MM.1S (cell line): ENCODE results near the gene TMEM248.

Experiments used
- DNase-seq: peaks from one replicate; pipeline ENCODE4 v3.0.0-alpha.2; 2015
- H2AFZ ChIP-seq: fragments of 300-600 bp; sonication (generic); 2 replicates; pipeline ENCODE4 v1.6.0; 2016; ENCODE audit warnings: antibody characterized with exemption, low read length
- H3F3A ChIP-seq: fragments of 300-600 bp; sonication (generic); 2 replicates; pipeline ENCODE4 v1.6.1; 2016; ENCODE audit warnings: mild to moderate bottlenecking, antibody characterized with exemption, low read length, moderate library complexity, mixed read lengths; ENCODE audit not compliant: insufficient read depth
- H3K27ac ChIP-seq: fragments of 300-600 bp; sonication (generic); 2 replicates; pipeline ENCODE4 v1.5.1; 2016; ENCODE audit warnings: mild to moderate bottlenecking, low read length
- H3K27me3 ChIP-seq: fragments of 300-600 bp; sonication (generic); replicated peaks from 2 replicates; pipeline ENCODE4 v1.6.0; 2016; ENCODE audit warnings: low read length; ENCODE audit not compliant: insufficient read depth
- H3K36me3 ChIP-seq: fragments of 300-600 bp; sonication (generic); replicated peaks from 2 replicates; pipeline ENCODE4 v1.6.1; 2016; ENCODE audit warnings: mild to moderate bottlenecking, low read length, mixed read lengths; ENCODE audit not compliant: insufficient read depth
- H3K4me1 ChIP-seq: fragments of 300-600 bp; sonication (generic); 2 replicates; pipeline ENCODE4 v1.6.1; 2016; ENCODE audit warnings: low read length, mixed read lengths
- H3K4me2 ChIP-seq: fragments of 300-600 bp; sonication (generic); 2 replicates; pipeline ENCODE4 v1.6.0; 2016; ENCODE audit warnings: low read depth, low read length
- H3K4me3 ChIP-seq: fragments of 300-600 bp; sonication (generic); 2 replicates; pipeline ENCODE4 v1.5.1; 2016; ENCODE audit warnings: low read length, mixed read lengths
- H3K79me2 ChIP-seq: fragments of 300-600 bp; sonication (generic); 2 replicates; pipeline ENCODE4 v1.6.1; 2016; ENCODE audit warnings: mixed run types, low read length, mixed read lengths
- H3K9ac ChIP-seq: fragments of 300-600 bp; sonication (generic); 2 replicates; pipeline ENCODE4 v1.6.1; 2016; ENCODE audit warnings: low read length, mixed read lengths
- H3K9me2 ChIP-seq: fragments of 300-600 bp; sonication (generic); replicated peaks from 2 replicates; pipeline ENCODE4 v1.6.1; 2016; ENCODE audit warnings: mild to moderate bottlenecking, low read length, mixed read lengths; ENCODE audit not compliant: insufficient read depth
- H3K9me3 ChIP-seq: fragments of 300-600 bp; sonication (generic); replicated peaks from 2 replicates; pipeline ENCODE4 v1.6.1; 2016; ENCODE audit warnings: mild to moderate bottlenecking, low read length, mixed read lengths; ENCODE audit not compliant: insufficient read depth
- H4K20me1 ChIP-seq: fragments of 300-600 bp; sonication (generic); 2 replicates; pipeline ENCODE4 v1.6.1; 2016; ENCODE audit warnings: mild to moderate bottlenecking, low read length, moderate library complexity, mixed read lengths; ENCODE audit not compliant: insufficient read depth
- EZH2 ChIP-seq: fragments of 300-600 bp; sonication (generic); optimal IDR thresholded peaks from 2 replicates; pipeline ENCODE3; 2017; ENCODE audit warnings: low read depth, mild to moderate bottlenecking, antibody characterized with exemption, low read length, mixed read lengths
- EZH2phosphoT487 ChIP-seq: fragments of 300-600 bp; sonication (generic); IDR thresholded peaks from 2 replicates; pipeline ENCODE4 v1.6.1; 2018; ENCODE audit warnings: antibody characterized with exemption, low read length
- TF ChIP-seq, protein P1 (sequence below): fragments of 300-600 bp; sonication (generic); IDR thresholded peaks from 2 replicates; pipeline ENCODE4 v1.5.1; 2016; ENCODE audit warnings: antibody characterized with exemption, low read length, mixed read lengths

TMEM248 gene

GRCh38 chr7:66950763-66951162, 29.7 kb downstream of the TMEM248 start:
- H3K79me2 ChIP-seq, result 0 out of 2 replicates have a peak, but pooled peaks cover 3% of the 10 kb centered on the region
- 0 out of 2 replicates have a peak, but pooled peaks cover 4% of the 10 kb centered on the region for H3K36me3 ChIP-seq
- H3K27me3 ChIP-seq, result no peaks in the 10 kb centered on the region
- H3K9me3 ChIP-seq, result no peaks in the 10 kb centered on the region
- H3K27ac ChIP-seq, result no peak overlapping the region
- no peaks in the 10 kb centered on the region for H4K20me1 ChIP-seq
- H3K4me3 ChIP-seq, result no peak overlapping the region
- no peak overlapping the region for H3K4me2 ChIP-seq
- no peak for DNase-seq
- no peaks in the 10 kb centered on the region for H3K4me1 ChIP-seq
- H3K9me2 ChIP-seq, result no peaks in the 10 kb centered on the region
- TF ChIP-seq EZH2phosphoT487, result no peak
- no peak for TF ChIP-seq EZH2
- TF ChIP-seq, protein P1, sequence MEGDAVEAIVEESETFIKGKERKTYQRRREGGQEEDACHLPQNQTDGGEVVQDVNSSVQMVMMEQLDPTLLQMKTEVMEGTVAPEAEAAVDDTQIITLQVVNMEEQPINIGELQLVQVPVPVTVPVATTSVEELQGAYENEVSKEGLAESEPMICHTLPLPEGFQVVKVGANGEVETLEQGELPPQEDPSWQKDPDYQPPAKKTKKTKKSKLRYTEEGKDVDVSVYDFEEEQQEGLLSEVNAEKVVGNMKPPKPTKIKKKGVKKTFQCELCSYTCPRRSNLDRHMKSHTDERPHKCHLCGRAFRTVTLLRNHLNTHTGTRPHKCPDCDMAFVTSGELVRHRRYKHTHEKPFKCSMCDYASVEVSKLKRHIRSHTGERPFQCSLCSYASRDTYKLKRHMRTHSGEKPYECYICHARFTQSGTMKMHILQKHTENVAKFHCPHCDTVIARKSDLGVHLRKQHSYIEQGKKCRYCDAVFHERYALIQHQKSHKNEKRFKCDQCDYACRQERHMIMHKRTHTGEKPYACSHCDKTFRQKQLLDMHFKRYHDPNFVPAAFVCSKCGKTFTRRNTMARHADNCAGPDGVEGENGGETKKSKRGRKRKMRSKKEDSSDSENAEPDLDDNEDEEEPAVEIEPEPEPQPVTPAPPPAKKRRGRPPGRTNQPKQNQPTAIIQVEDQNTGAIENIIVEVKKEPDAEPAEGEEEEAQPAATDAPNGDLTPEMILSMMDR, result no peak
- H3K9ac ChIP-seq, result no peak overlapping the region
- no peaks in the 10 kb centered on the region for H3F3A ChIP-seq
- H2AFZ ChIP-seq, result no peak overlapping the region

DNA sequence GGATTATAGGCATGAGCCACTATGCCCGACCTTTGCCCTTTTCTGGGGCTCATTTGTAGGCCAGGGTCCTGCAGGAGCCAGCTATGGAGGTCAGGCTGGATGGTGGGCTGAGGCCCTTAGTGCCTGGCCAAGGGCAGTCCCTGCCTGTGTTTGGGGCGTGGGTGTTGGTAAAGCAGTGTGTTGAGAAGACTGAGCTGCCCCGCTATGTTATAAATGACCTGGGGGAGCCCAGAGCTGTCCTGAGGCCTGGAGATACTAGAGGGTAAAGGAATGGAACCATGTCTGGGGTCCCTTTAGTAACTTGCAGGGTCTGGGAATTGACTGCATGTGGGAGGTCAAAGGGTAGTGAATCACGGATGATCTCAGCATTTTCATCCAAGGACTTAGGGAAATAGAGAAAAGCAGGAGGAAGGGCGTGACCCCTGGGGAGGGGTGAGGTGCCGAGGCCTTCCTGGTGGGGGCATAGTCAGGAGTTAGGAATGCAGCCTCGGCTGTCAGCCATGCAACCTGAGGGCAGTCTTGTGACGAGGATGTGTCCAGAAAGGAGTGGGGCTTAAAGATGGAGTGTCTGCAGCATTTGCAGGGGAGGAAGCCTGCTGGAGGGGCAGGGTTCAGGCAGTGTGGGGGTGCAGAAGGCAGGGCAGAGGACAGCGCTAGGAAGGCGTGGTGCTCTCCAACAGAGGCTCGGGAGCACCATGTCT, 31.5 kb downstream of the TMEM248 start:
- Histone ChIP-seq H3K27ac (no peak overlapping the region), H3K9me2 (no peaks in the 10 kb centered on the region), H3K9ac (no peak overlapping the region), H3K27me3 (no peaks in the 10 kb centered on the region), H3K4me2 (no peak overlapping the region), H3K79me2 (no peaks in the 10 kb centered on the region), H3K9me3 (no peaks in the 10 kb centered on the region), H3F3A (no peaks in the 10 kb centered on the region), H4K20me1 (no peaks in the 10 kb centered on the region), H3K4me3 (no peak overlapping the region), H2AFZ (no peak overlapping the region), H3K36me3 (0 out of 2 replicates have a peak, but pooled peaks cover 4% of the 10 kb centered on the region), H3K4me1 (no peaks in the 10 kb centered on the region)
- DNase-seq, result no peak
- TF ChIP-seq, protein P1, result no peak
- TF ChIP-seq EZH2 (no peak), EZH2phosphoT487 (no peak)

DNA sequence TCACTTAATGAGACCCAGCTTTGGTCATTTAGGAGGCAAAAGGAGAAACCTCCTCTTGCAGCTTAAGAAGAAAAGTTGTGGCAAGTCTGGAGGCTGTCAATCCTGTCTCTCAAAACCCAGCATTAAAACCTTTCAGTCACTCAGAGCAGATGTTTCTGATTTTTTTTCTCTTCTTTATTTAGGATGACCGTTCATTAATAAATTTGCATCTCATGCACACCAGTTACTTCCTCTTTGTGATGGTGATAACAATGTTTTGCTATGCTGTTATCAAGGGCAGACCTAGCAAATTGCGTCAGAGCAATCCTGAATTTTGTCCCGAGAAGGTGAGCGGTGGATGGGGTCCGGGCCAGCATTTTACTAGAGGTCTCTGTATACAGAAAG, 32.0 kb downstream of the TMEM248 start:
- H3K4me1 ChIP-seq, result no peaks in the 10 kb centered on the region
- no peak overlapping the region for H3K4me2 ChIP-seq
- H3K9me2 ChIP-seq, result no peaks in the 10 kb centered on the region
- H3K79me2 ChIP-seq, result no peaks in the 10 kb centered on the region
- no peak overlapping the region for H3K27ac ChIP-seq
- H3K36me3 ChIP-seq, result 0 out of 2 replicates have a peak, but pooled peaks cover 4% of the 10 kb centered on the region
- H3K9ac ChIP-seq, result no peak overlapping the region
- H4K20me1 ChIP-seq, result no peaks in the 10 kb centered on the region
- no peak for DNase-seq
- H3F3A ChIP-seq, result no peaks in the 10 kb centered on the region
- no peak overlapping the region for H2AFZ ChIP-seq
- H3K9me3 ChIP-seq, result no peaks in the 10 kb centered on the region
- H3K4me3 ChIP-seq, result no peak overlapping the region
- TF ChIP-seq EZH2phosphoT487 (no peak), EZH2 (no peak)
- TF ChIP-seq, protein P1, result no peak
- no peaks in the 10 kb centered on the region for H3K27me3 ChIP-seq
